K562 (cell line): ENCODE results near the gene HTR3E. TPM values are rescaled to one million over a fixed set of nuclear protein-coding genes. Genes with fewer than 3 reads are reported as not detected.
"Not testable (repeated sequence)": the region's sequence is repeated elsewhere in the genome, so short reads cannot be mapped to it uniquely, and the experiment has no call there.

Source experiments
- ATAC-seq: fragments of 200-7000 bp; cut with Tn5 transposase; 3 replicates; pipeline ENCODE4 v1.9.1; 2020; ENCODE audit warnings: moderate library complexity
- BruUV-seq: library from RNA; stranded (reverse); fragments of 400-500 nt; replicated peaks from 2 replicates; lab custom pipeline; 2021; lab: Mats Ljungman, UMichigan
- CTCF ChIA-PET: fragments of 300-600 bp; formaldehyde crosslinking; extraction: SDS; loops from one replicate; lab custom pipeline; 2021; ENCODE audit warnings: low intra/inter-chr PET ratio; lab: Yijun Ruan, JAX
- POLR2A ChIA-PET: fragments of 300-600, 350-650 bp; sonication (Branson Sonifier 250); formaldehyde crosslinking; extraction: SDS; loops from one replicate; lab custom pipeline; 2021; ENCODE audit warnings: antibody characterized with exemption, inconsistent platforms; lab: Yijun Ruan, JAX
- DNase-seq, 4 experiments: peaks; one replicate each; pipeline versions ENCODE4 v3.0.0 to v3.0.0-alpha.2; 2011 to 2018; ENCODE audit warnings: low spot score in 3 of 4, mixed read lengths in 3 of 4; ENCODE audit errors: extremely low read depth in 1 of 4
- FAIRE-seq: peaks from 2 replicates; lab custom pipeline; 2011; peaks lifted over from hg19 to GRCh38; lab: Jason Lieb, UNC
- H2AFZ ChIP-seq: 2 replicates; pipeline ENCODE4 v1.6.0; 2011; ENCODE audit warnings: low read depth, low read length, control low read depth, inconsistent platforms
- H3K27ac ChIP-seq: fragments of 200-600 bp; 3 replicates; pipeline ENCODE4 v1.8.0; 2011; ENCODE audit warnings: low read depth, mild to moderate bottlenecking, control low read depth, inconsistent platforms, low read length, moderate library complexity, mixed read lengths; ENCODE audit errors: extremely low read depth
- H3K27me3 ChIP-seq, 2 experiments: fragments of 300-600 bp in 1 of 2; 2 replicates in 1 of 2; 3 replicates in 1 of 2; pipeline versions ENCODE4 v1.6.0 to v1.8.0; 2011; ENCODE audit warnings: inconsistent platforms in 2 of 2, low read length in 2 of 2, mild to moderate bottlenecking in 1 of 2, mixed read lengths in 1 of 2, moderate library complexity in 1 of 2; ENCODE audit not compliant: control insufficient read depth in 2 of 2, insufficient read depth in 2 of 2
- H3K36me3 ChIP-seq: fragments of 300-600 bp; 3 replicates; pipeline ENCODE4 v1.8.0; 2011; ENCODE audit warnings: mild to moderate bottlenecking, low read length, inconsistent platforms; ENCODE audit not compliant: control insufficient read depth, insufficient read depth
- H3K4me1 ChIP-seq, 2 experiments: fragments of 200-600 bp in 1 of 2; replicated peaks in 1 of 2; 2 replicates in 1 of 2; 3 replicates in 1 of 2; pipeline versions ENCODE4 v1.5.1 to v1.8.0; 2011; ENCODE audit warnings: inconsistent platforms in 2 of 2, low read length in 2 of 2, mild to moderate bottlenecking in 1 of 2, mixed read lengths in 1 of 2, moderate library complexity in 1 of 2; ENCODE audit not compliant: control insufficient read depth in 2 of 2, insufficient read depth in 2 of 2
- H3K4me2 ChIP-seq: 2 replicates; pipeline ENCODE4 v1.6.1; 2011; ENCODE audit warnings: low read length, control low read depth, inconsistent platforms, mixed read lengths; ENCODE audit not compliant: insufficient read depth
- H3K4me3 ChIP-seq: fragments of 200-600 bp; sonication (generic), shearing (Covaris generic); 2 replicates; pipeline ENCODE4 v1.5.1; 2016; ENCODE audit warnings: control low read depth, inconsistent platforms
- H3K79me2 ChIP-seq: fragments of 200-600 bp; 3 replicates; pipeline ENCODE4 v1.8.0; 2011; ENCODE audit warnings: low read length, inconsistent platforms; ENCODE audit not compliant: control insufficient read depth, insufficient read depth
- H3K9ac ChIP-seq, 2 experiments: 2 replicates each; pipeline versions ENCODE4 v1.6.0 to v1.6.1; 2011; ENCODE audit warnings: low read depth in 2 of 2, low read length in 2 of 2, control low read depth in 1 of 2, inconsistent platforms in 1 of 2, mild to moderate bottlenecking in 1 of 2, mixed read lengths in 1 of 2; ENCODE audit not compliant: insufficient read depth in 1 of 2
- H3K9me1 ChIP-seq: one replicate; pipeline ENCODE4 v1.6.0; 2011; ENCODE audit warnings: inconsistent platforms, mild to moderate bottlenecking, low read length, moderate library complexity; ENCODE audit not compliant: control insufficient read depth, insufficient read depth
- H3K9me3 ChIP-seq: replicated peaks from 2 replicates; pipeline ENCODE4 v1.5.1; 2011; ENCODE audit warnings: low read depth, low read length, inconsistent platforms; ENCODE audit not compliant: control insufficient read depth, insufficient read depth
- H4K20me1 ChIP-seq: replicated peaks from 2 replicates; pipeline ENCODE4 v1.6.1; 2011; ENCODE audit warnings: low read length, inconsistent platforms, mixed read lengths; ENCODE audit not compliant: control insufficient read depth, insufficient read depth
- RAD21 ChIP-seq, 2 experiments: fragments of 250-450 bp in 1 of 2; fragments of 450-650 bp in 1 of 2; sonication (Bioruptor Pico) in 1 of 2; formaldehyde crosslinking in 1 of 2; IDR thresholded peaks in 1 of 2; conservative IDR thresholded peaks in 1 of 2; 2 replicates each; pipeline versions ENCODE4 v1.4.0 to v1.8.0; 2020 to 2022; ENCODE audit warnings: mild to moderate bottlenecking in 2 of 2, moderate library complexity in 1 of 2
- REST ChIP-seq, 2 experiments: fragments of 450-650 bp; formaldehyde crosslinking in 1 of 2; IDR thresholded peaks; 2 replicates each; pipeline versions ENCODE4 v1.4.0 to v1.6.1; 2014 to 2020; ENCODE audit warnings: mild to moderate bottlenecking in 2 of 2, borderline replicate concordance in 1 of 2, low read depth in 1 of 2
- WGBS: fragments of 100-300 bp; shearing (Covaris generic); methylation state at CpG from one replicate; pipeline ENCODE4 v1.1.6; 2016; ENCODE audit warnings: low coverage, mixed read lengths; ENCODE audit not compliant: insufficient coverage; ENCODE audit errors: missing lambda C conversion rate; 5-methylcytosine and 5-hydroxymethylcytosine counted together
- in situ Hi-C: fragments of 300-500 bp; cut with MboI; formaldehyde crosslinking; loops from 4 replicates; pipeline ENCODE4 v1.15.0; 2018; ENCODE audit warnings: inconsistent platforms, mixed read lengths
- intact Hi-C: fragments of 100-400 bp; cut with micrococcal nuclease; formaldehyde crosslinking; loops from 2 replicates; pipeline ENCODE4 v1.14.2; 2022
- polyA plus RNA-seq, 8 experiments: library from polyadenylated mRNA; depleted of rRNA in 4 of 8; stranded (reverse) in 5 of 8; unstranded in 3 of 8; fragments of >200 nt; fragmentation: Nextera tagmentation in 2 of 8; fragmentation: Illumina TruSeq in 1 of 8; extraction: Ambion mirVana in 2 of 8; extraction: Trizol in 1 of 8; gene quantifications; 2 replicates each; pipeline versions ENCODE4 v1.2.1 to v1.2.3, GENCODE V29; 2011 to 2014; ENCODE audit warnings: inconsistent platforms in 1 of 8, missing spikeins in 1 of 8
- total RNA-seq, 7 experiments: library from RNA; depleted of rRNA in 6 of 7; stranded (reverse); fragments of >200 nt in 6 of 7; fragmentation: Illumina TruSeq in 2 of 7; extraction: Trizol in 2 of 7; gene quantifications; 2 replicates each; pipeline versions ENCODE4 v1.2.1 to v1.2.3, GENCODE V29; 2011 to 2021; ENCODE audit warnings: low replicate concordance in 1 of 7
- TF ChIP-seq, protein P1 (sequence below), 3 experiments: IDR thresholded peaks in 2 of 3; conservative IDR thresholded peaks in 1 of 3; 2 replicates each; pipeline ENCODE4 v1.5.1; 2011 to 2012; ENCODE audit warnings: low read length in 3 of 3, mild to moderate bottlenecking in 3 of 3, control low read depth in 2 of 3, improper control_type of control experiment in 1 of 3, inconsistent platforms in 1 of 3, low read depth in 1 of 3, mixed read lengths in 1 of 3, moderate library complexity in 1 of 3; ENCODE audit not compliant: insufficient read depth in 2 of 3

HTR3E gene
- total and polyA plus RNA-seq, 9 of the 15 experiments (the other 6 are each of a cell fraction or from before 2014, with no cell fraction given) = not detected

- TF ChIP-seq REST (IDR thresholded peaks at IDR 0.05; ENCODE audit: borderline replicate concordance) = peak; percentile 68; the same call in 1 of the 2 replicates
- TF ChIP-seq REST (CRISPR knock-in tag; IDR thresholded peaks at IDR 0.05; ENCODE audit: low read depth) = no peak
- TF ChIP-seq RAD21 (CRISPR knock-in tag; conservative IDR thresholded peaks at IDR 0.05 in 1 of 2, IDR thresholded peaks at IDR 0.05 in 1 of 2) = peak; percentile 52 to 78
- TF ChIP-seq, protein P1, sequence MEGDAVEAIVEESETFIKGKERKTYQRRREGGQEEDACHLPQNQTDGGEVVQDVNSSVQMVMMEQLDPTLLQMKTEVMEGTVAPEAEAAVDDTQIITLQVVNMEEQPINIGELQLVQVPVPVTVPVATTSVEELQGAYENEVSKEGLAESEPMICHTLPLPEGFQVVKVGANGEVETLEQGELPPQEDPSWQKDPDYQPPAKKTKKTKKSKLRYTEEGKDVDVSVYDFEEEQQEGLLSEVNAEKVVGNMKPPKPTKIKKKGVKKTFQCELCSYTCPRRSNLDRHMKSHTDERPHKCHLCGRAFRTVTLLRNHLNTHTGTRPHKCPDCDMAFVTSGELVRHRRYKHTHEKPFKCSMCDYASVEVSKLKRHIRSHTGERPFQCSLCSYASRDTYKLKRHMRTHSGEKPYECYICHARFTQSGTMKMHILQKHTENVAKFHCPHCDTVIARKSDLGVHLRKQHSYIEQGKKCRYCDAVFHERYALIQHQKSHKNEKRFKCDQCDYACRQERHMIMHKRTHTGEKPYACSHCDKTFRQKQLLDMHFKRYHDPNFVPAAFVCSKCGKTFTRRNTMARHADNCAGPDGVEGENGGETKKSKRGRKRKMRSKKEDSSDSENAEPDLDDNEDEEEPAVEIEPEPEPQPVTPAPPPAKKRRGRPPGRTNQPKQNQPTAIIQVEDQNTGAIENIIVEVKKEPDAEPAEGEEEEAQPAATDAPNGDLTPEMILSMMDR (IDR thresholded peaks at IDR 0.05 in 2 of 3, conservative IDR thresholded peaks at IDR 0.05 in 1 of 3; ENCODE audit: insufficient read depth in 2 of 3, low read depth in 1 of 3, low read length in 3 of 3) = peak in 2 of 3 experiments; percentile 19 to 51; a peak in 4 of 6 replicates
These were observed 20.8 kb downstream of the HTR3E start (continued) for GRCh38 chr3:184117636-184118035.

GRCh38 chr3:184121031-184121430 is 24.2 kb downstream of the HTR3E start:
- H3K4me3 ChIP-seq, H3K9me1 ChIP-seq, BruUV-seq, H3K9me3 ChIP-seq, POLR2A ChIA-PET, H3K79me2 ChIP-seq, CTCF ChIA-PET, H4K20me1 ChIP-seq, H3K4me2 ChIP-seq, H3K27ac ChIP-seq, in situ Hi-C loops, ATAC-seq, H3K4me1 ChIP-seq, intact Hi-C loops, DNase-seq, H2AFZ ChIP-seq, H3K27me3 ChIP-seq, H3K9ac ChIP-seq, H3K36me3 ChIP-seq, FAIRE-seq: not testable (repeated sequence)
- 66% methylated on average over 8 of the region's 8 CpGs for WGBS
